Smooth muscle cell of bladder (primary cell): ENCODE measurements around the gene RNF169. TPM values are rescaled to one million over a fixed set of nuclear protein-coding genes. Genes with fewer than 3 reads are reported as not detected.

ENCODE experiments used
- total RNA-seq: library from RNA; depleted of rRNA; stranded (reverse); fragments of >200 nt; gene quantifications from 2 replicates; pipeline ENCODE4 v1.2.3, GENCODE V29; 2014

The RNF169 gene
- total RNA-seq: 20.8 and 27.1 TPM in 2 replicates

GRCh38 chr11:74748211-74749126, at the start of gene RNF169:
RNF169 (plus strand) TSS chr11:74748849; CDS start chr11:74748881, 32 bp downstream.

GRCh38 chr11:74731301-74732094, 17.2 kb upstream of the RNF169 start, which contains the start of gene CHRDL2:
CHRDL2 (minus strand) TSS chr11:74731426; CDS start chr11:74730888, 538 bp downstream.

Other genes with a start within 250 kb of the RNF169 start
- 9.7 and 9.8 TPM in 2 replicates for gene POLD3, start 156.3 kb upstream of the RNF169 start, total RNA-seq
- gene CHRDL2, start 17.4 kb upstream of the RNF169 start, total RNA-seq: 0.09 and 0.14 TPM in 2 replicates
- 6.8 and 16.1 TPM in 2 replicates for gene XRRA1, start 200.2 kb downstream of the RNF169 start, total RNA-seq
- 9.7 and 39.4 TPM in 2 replicates for gene SPCS2, start 200.4 kb downstream of the RNF169 start, total RNA-seq
- 4.6 and 6.4 TPM in 2 replicates for gene NEU3, start 240.1 kb downstream of the RNF169 start, total RNA-seq